Left renal cortex interstitium (tissue), 4 donors: Measurements from ENCODE around the gene CASQ1. TPM values are rescaled to one million over a fixed set of nuclear protein-coding genes. Genes with fewer than 3 reads are reported as not detected.

Experiments used
- DNase-seq, 4 donors: peaks; one replicate each; pipeline ENCODE4 v3.0.0-alpha.2; 2013; ENCODE audit warnings: low read depth in 4 of 4, low spot score in 2 of 4, missing footprints in 1 of 4
- polyA plus RNA-seq, 4 donors: library from polyadenylated mRNA; unstranded; fragments of 120-200 nt; gene quantifications; one replicate each; pipeline ENCODE4 v1.2.1, GENCODE V29; 2013; ENCODE audit not compliant: insufficient read length in 4 of 4

The CASQ1 gene
- polyA plus RNA-seq, 4 donors: 0.13 to 0.63 (median 0.33) TPM

GRCh38 chr1:160221089-160221488, 30.7 kb downstream of the CASQ1 start:
- DNase-seq: no peak

- DNase-seq: no peak
These were observed 32.2 kb downstream of the CASQ1 start for GRCh38 chr1:160222546-160222945.

- no peak for DNase-seq
These were observed 34.2 kb downstream of the CASQ1 start for GRCh38 chr1:160224606-160225005.

- DNase-seq: no peak
These were observed 35.0 kb downstream of the CASQ1 start for GRCh38 chr1:160225345-160225744.

- no peak for DNase-seq
These were observed 36.2 kb downstream of the CASQ1 start for GRCh38 chr1:160226623-160227022.

GRCh38 chr1:160227034-160227433, 36.7 kb downstream of the CASQ1 start:
- no peak for DNase-seq

GRCh38 chr1:160227561-160227960, 37.2 kb downstream of the CASQ1 start:
- no peak for DNase-seq

GRCh38 chr1:160228431-160228830, 38.1 kb downstream of the CASQ1 start:
- no peak for DNase-seq

- DNase-seq: no peak
These were observed 42.5 kb downstream of the CASQ1 start for GRCh38 chr1:160232911-160233310.

- DNase-seq: no peak
These were observed 46.4 kb downstream of the CASQ1 start for GRCh38 chr1:160236806-160237205.

GRCh38 chr1:160237558-160237957, 47.2 kb downstream of the CASQ1 start:
- DNase-seq: no peak

GRCh38 chr1:160238408-160238807, 48.0 kb downstream of the CASQ1 start:
- DNase-seq: no peak

GRCh38 chr1:160239582-160240299, 49.4 kb downstream of the CASQ1 start:
- no peak for DNase-seq

- no peak for DNase-seq
These were observed 53.4 kb downstream of the CASQ1 start for GRCh38 chr1:160243767-160244166.

- DNase-seq: no peak
These were observed 53.8 kb downstream of the CASQ1 start for GRCh38 chr1:160244209-160244608.

GRCh38 chr1:160245434-160245833, 55.1 kb downstream of the CASQ1 start:
- no peak for DNase-seq

GRCh38 chr1:160247053-160247452, 56.7 kb downstream of the CASQ1 start:
- no peak for DNase-seq

- no peak for DNase-seq
These were observed 60.6 kb downstream of the CASQ1 start for GRCh38 chr1:160251011-160251410.

Other genes with a start within 250 kb of the CASQ1 start
- 10 to 100 TPM in 3 of 4 donors, 1 to 10 TPM in 1; 10.0 to 26.1 (median 18.3) TPM for gene IGSF9, start 245.0 kb upstream of the CASQ1 start, polyA plus RNA-seq
- not detected for gene SLAMF9, start 236.3 kb upstream of the CASQ1 start, polyA plus RNA-seq
- gene PIGM, start 158.6 kb upstream of the CASQ1 start, polyA plus RNA-seq: 10 to 100 TPM; 10.8 to 14.9 (median 11.6) TPM
- gene KCNJ10, start 120.4 kb upstream of the CASQ1 start, polyA plus RNA-seq: 10 to 100 TPM; 23.4 to 30.9 (median 23.9) TPM
- gene KCNJ9, start 109.0 kb upstream of the CASQ1 start, polyA plus RNA-seq: under 1 TPM; 0.08 to 0.14 (median 0.12) TPM
- gene IGSF8, start 92.0 kb upstream of the CASQ1 start, polyA plus RNA-seq: 10 to 100 TPM; 26.9 to 43.7 (median 38.6) TPM
- gene ATP1A2, start 74.8 kb upstream of the CASQ1 start, polyA plus RNA-seq: 1 to 10 TPM; 3.9 to 5.7 (median 4.8) TPM
- under 1 TPM in 3 of 4 donors, not detected in 1; 0.04 to 0.43 (median 0.26) TPM for gene ATP1A4, start 39.0 kb upstream of the CASQ1 start, polyA plus RNA-seq
- gene PEA15, start 14.8 kb downstream of the CASQ1 start, polyA plus RNA-seq: 100 to 1,000 TPM in 2 of 4 donors, 10 to 100 TPM in 2; 86.1 to 130 (median 108) TPM
- gene DCAF8, start 72.0 kb downstream of the CASQ1 start, polyA plus RNA-seq: 100 to 1,000 TPM; 160 to 276 (median 224) TPM
- 10 to 100 TPM; 72.1 to 91.4 (median 78.8) TPM for gene PEX19, start 94.6 kb downstream of the CASQ1 start, polyA plus RNA-seq
- gene COPA, start 152.7 kb downstream of the CASQ1 start, polyA plus RNA-seq: 100 to 1,000 TPM; 140 to 179 (median 159) TPM
- gene NCSTN, start 152.8 kb downstream of the CASQ1 start, polyA plus RNA-seq: 100 to 1,000 TPM; 141 to 159 (median 155) TPM
- under 1 TPM; 0.10 to 0.33 (median 0.19) TPM for gene NHLH1, start 176.5 kb downstream of the CASQ1 start, polyA plus RNA-seq
- 10 to 100 TPM; 29.2 to 43.9 (median 34.9) TPM for gene VANGL2, start 210.0 kb downstream of the CASQ1 start, polyA plus RNA-seq